Measurements from ENCODE around the gene DEPDC7.

GRCh38 chr11:33067294-33067693 is 51.6 kb downstream of the DEPDC7 start:
- TF ChIP-seq CTCF (conservative IDR thresholded peaks at IDR 0.05) = no peak
- TF ChIP-seq EZH2 (IDR thresholded peaks at IDR 0.05; ENCODE audit: low read depth) = no peak

All from PC-9 (cell line).